Muscle of leg (tissue), 11 donors: ENCODE measurements around the gene COL5A1. TPM values are rescaled to one million over a fixed set of nuclear protein-coding genes. Genes with fewer than 3 reads are reported as not detected.
A peak's percentile ranks its signal among the peaks of the same experiment; 100 is the strongest.

ENCODE experiments used
- DNase-seq: peaks from one replicate; pipeline ENCODE4 v3.0.0; 2013
- H3K27ac ChIP-seq: one replicate; pipeline ENCODE4 v1.5.1; 2013; ENCODE audit warnings: mild to moderate bottlenecking, low read length, control low read depth
- H3K27me3 ChIP-seq: one replicate; pipeline ENCODE4 v1.6.1; 2013; ENCODE audit warnings: low read length; ENCODE audit not compliant: control insufficient read depth, insufficient read depth
- H3K36me3 ChIP-seq: one replicate; pipeline ENCODE4 v1.6.1; 2013; ENCODE audit warnings: low read length; ENCODE audit not compliant: control insufficient read depth, insufficient read depth
- H3K4me1 ChIP-seq: one replicate; pipeline ENCODE4 v1.6.1; 2013; ENCODE audit warnings: low read length; ENCODE audit not compliant: control insufficient read depth, insufficient read depth
- H3K4me3 ChIP-seq: one replicate; pipeline ENCODE4 v1.5.1; 2013; ENCODE audit warnings: low read length, control low read depth
- H3K9me3 ChIP-seq: replicated peaks from 2 replicates; pipeline ENCODE4 v1.6.1; 2013; ENCODE audit warnings: low read depth, low read length; ENCODE audit not compliant: control insufficient read depth
- WGBS: methylation state at CpG from one replicate; pipeline ENCODE4 v1.1.5; 2013; ENCODE audit warnings: missing lambda C conversion rate; ENCODE audit not compliant: insufficient coverage; 5-methylcytosine and 5-hydroxymethylcytosine counted together
- polyA plus RNA-seq, 8 donors: library from polyadenylated mRNA; unstranded; fragments of 120-200 nt; gene quantifications; one replicate each; pipeline versions ENCODE4 v1.2.1 to v1.2.3, GENCODE V29; 2013; ENCODE audit warnings: inconsistent platforms in 1 of 8, low replicate concordance in 1 of 8; ENCODE audit not compliant: insufficient read length in 8 of 8, insufficient read depth in 1 of 8
- total RNA-seq: library from RNA; stranded (reverse); fragments of 120-200 nt; gene quantifications from one replicate; pipeline ENCODE4 v1.2.4, GENCODE V29; 2013

The COL5A1 gene
- total and polyA plus RNA-seq, 9 donors: 293 to 921 (median 564) TPM

- H3K9me3 ChIP-seq: no peaks in the 10 kb centered on the region
- no peak overlapping the region for H3K27ac ChIP-seq
- H3K27me3 ChIP-seq: no peaks in the 10 kb centered on the region
- WGBS: 89% methylated on average over 35 of the region's 45 CpGs
- DNase-seq: no peak
- no peak overlapping the region for H3K4me3 ChIP-seq
- peaks cover 77% of the 10 kb centered on the region for H3K4me1 ChIP-seq
- peaks cover 74% of the 10 kb centered on the region for H3K36me3 ChIP-seq
Observed at GRCh38 chr9:134731497-134732391, 90.1 kb downstream of the COL5A1 start.

GRCh38 chr9:134732392-134733110 is 90.9 kb downstream of the COL5A1 start:
- peaks cover 75% of the 10 kb centered on the region for H3K36me3 ChIP-seq

GRCh38 chr9:134733480-134734232 is 92.1 kb downstream of the COL5A1 start:
- H3K27ac ChIP-seq: peak overlapping the region; percentile 42

More at GRCh38 chr9:134732392-134733110, 90.9 kb downstream of the COL5A1 start:
- Histone ChIP-seq H3K4me1 (peaks cover 84% of the 10 kb centered on the region), H3K27me3 (no peaks in the 10 kb centered on the region), H3K9me3 (no peaks in the 10 kb centered on the region), H3K27ac (no peak overlapping the region), H3K4me3 (no peak overlapping the region)
- no peak for DNase-seq
- 59% methylated on average over 25 of the region's 26 CpGs for WGBS

DNA sequence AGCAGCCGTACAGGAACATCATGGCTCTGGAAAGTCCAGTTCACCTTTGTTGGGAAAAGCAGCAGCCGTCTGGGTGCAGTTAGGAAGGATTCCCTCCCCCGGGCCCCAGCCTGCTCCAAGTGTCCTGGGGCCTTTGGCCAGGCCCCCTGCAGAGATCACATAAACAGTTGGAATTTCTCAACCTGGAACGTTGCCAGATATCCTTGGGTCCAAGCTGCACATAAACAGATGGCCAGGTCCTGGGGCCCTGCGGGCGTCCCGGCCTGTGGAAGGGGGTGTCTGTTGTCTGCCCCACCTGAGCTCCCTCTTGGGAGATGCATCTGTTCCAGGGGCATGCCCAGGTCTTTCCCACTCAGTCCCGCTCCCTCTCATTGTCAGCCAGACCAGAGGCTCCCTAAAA is 92.7 kb downstream of the COL5A1 start:
- peak; percentile 64 for DNase-seq
- Histone ChIP-seq H3K9me3 (no peaks in the 10 kb centered on the region), H3K4me1 (peaks cover 83% of the 10 kb centered on the region), H3K4me3 (no peak overlapping the region), H3K27me3 (no peaks in the 10 kb centered on the region), H3K27ac (peak overlapping the region; percentile 29), H3K36me3 (peaks cover 76% of the 10 kb centered on the region)
- whole genome bisulfite sequencing: 20% methylated on average over 4 of the region's 8 CpGs

More at GRCh38 chr9:134733480-134734232, 92.1 kb downstream of the COL5A1 start:
- peaks cover 83% of the 10 kb centered on the region for H3K4me1 ChIP-seq
- H3K36me3 ChIP-seq: peaks cover 76% of the 10 kb centered on the region
- 43% methylated on average over 10 of the region's 16 CpGs for WGBS
- no peak overlapping the region for H3K4me3 ChIP-seq
- H3K27me3 ChIP-seq: no peaks in the 10 kb centered on the region
- no peaks in the 10 kb centered on the region for H3K9me3 ChIP-seq
- no peak for DNase-seq

- WGBS: 50% methylated on average over 17 of the region's 20 CpGs
- H3K4me1 ChIP-seq: peaks cover 76% of the 10 kb centered on the region
- peak; percentile 91 for DNase-seq
- peaks cover 79% of the 10 kb centered on the region for H3K36me3 ChIP-seq
- no peaks in the 10 kb centered on the region for H3K9me3 ChIP-seq
- peak overlapping the region; percentile 49 for H3K27ac ChIP-seq
- H3K4me3 ChIP-seq: no peak overlapping the region
- H3K27me3 ChIP-seq: no peaks in the 10 kb centered on the region
Observed at GRCh38 chr9:134735441-134736175, 94.0 kb downstream of the COL5A1 start.

GRCh38 chr9:134736791-134737497 is 95.3 kb downstream of the COL5A1 start:
- Histone ChIP-seq H3K27me3 (no peaks in the 10 kb centered on the region), H3K4me1 (peaks cover 70% of the 10 kb centered on the region), H3K36me3 (peaks cover 78% of the 10 kb centered on the region), H3K9me3 (no peaks in the 10 kb centered on the region), H3K4me3 (no peak overlapping the region), H3K27ac (peak overlapping the region; percentile 3)
- WGBS: 75% methylated on average over 16 of the region's 18 CpGs
- DNase-seq: no peak

GRCh38 chr9:134737842-134738580 is 96.4 kb downstream of the COL5A1 start:
- H3K4me3 ChIP-seq: no peak overlapping the region
- no peak overlapping the region for H3K27ac ChIP-seq
- DNase-seq: no peak
- H3K9me3 ChIP-seq: no peaks in the 10 kb centered on the region
- 80% methylated on average over 17 of the region's 26 CpGs for WGBS
- no peaks in the 10 kb centered on the region for H3K27me3 ChIP-seq
- peaks cover 66% of the 10 kb centered on the region for H3K4me1 ChIP-seq
- peaks cover 73% of the 10 kb centered on the region for H3K36me3 ChIP-seq

GRCh38 chr9:134738869-134739659 is 97.5 kb downstream of the COL5A1 start:
- Histone ChIP-seq H3K9me3 (no peaks in the 10 kb centered on the region), H3K4me1 (peaks cover 61% of the 10 kb centered on the region), H3K27ac (peak overlapping the region; percentile 42), H3K36me3 (peaks cover 72% of the 10 kb centered on the region), H3K27me3 (no peaks in the 10 kb centered on the region), H3K4me3 (no peak overlapping the region)
- 26% methylated on average over 29 of the region's 31 CpGs for WGBS
- peak; percentile 84 for DNase-seq
